ENCODE measurements around the gene IFITM1.
"Not testable (repeated sequence)": the region's sequence is repeated elsewhere in the genome, so short reads cannot be mapped to it uniquely, and the experiment has no call there.

GRCh38 chr11:350033-350722 lies 36.3 kb downstream of the IFITM1 start:
- not testable (repeated sequence) for TF ChIP-seq CTCF (conservative IDR thresholded peaks at IDR 0.05; ENCODE audit: low read depth, low read length); CEBPB (IDR thresholded peaks at IDR 0.05; ENCODE audit: low read depth, low read length); POLR2A (IDR thresholded peaks at IDR 0.05; ENCODE audit: low read depth, low read length); RFX5 (IDR thresholded peaks at IDR 0.05; ENCODE audit: low read depth, low read length); ELK1 (IDR thresholded peaks at IDR 0.05; ENCODE audit: borderline replicate concordance, low read depth, low read length); RCOR1 (IDR thresholded peaks at IDR 0.05; ENCODE audit: insufficient replicate concordance, low read length); SMC3 (IDR thresholded peaks at IDR 0.05; ENCODE audit: low read depth, low read length); USF2 (IDR thresholded peaks at IDR 0.05; ENCODE audit: low read depth, low read length); RAD21 (IDR thresholded peaks at IDR 0.05; ENCODE audit: low read length); MAFK (IDR thresholded peaks at IDR 0.05; ENCODE audit: low read depth, low read length); MXI1 (IDR thresholded peaks at IDR 0.05; ENCODE audit: borderline replicate concordance, low read depth, low read length)

Data from IMR-90 (cell line).